ENCODE results near the gene AHDC1.

DNA sequence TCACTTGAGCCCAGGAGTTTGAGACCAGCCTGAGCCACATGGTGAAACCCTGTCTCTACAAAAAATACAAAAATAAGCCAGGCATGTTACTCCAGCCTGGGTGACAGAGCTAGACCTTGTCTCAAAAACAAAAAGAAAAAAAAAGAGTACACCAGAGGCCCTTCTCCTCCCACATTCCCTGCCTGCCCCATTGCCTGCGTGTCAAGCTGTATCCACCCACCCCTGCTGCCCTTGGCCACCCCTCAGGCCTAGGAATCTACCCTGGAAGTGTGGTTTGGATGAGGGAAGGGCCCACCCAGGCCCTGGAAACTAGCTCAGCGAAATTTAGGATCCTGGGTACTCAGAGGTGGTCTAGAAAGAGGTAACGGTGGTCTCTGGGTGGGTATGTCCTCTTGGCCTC lies 88.3 kb downstream of the AHDC1 start:
- TF ChIP-seq GATA2 (IDR thresholded peaks at IDR 0.05; ENCODE audit: low read depth, low read length) (no peak), GATA3 (IDR thresholded peaks at IDR 0.05; ENCODE audit: low read depth, low read length) (no peak)
